RWPE1 (cell line): ENCODE measurements around the gene DAP.

ENCODE experiments used
- CTCF ChIA-PET: fragments of 350-600 bp; sonication (Branson Sonifier 250); formaldehyde crosslinking; extraction: SDS; loops from one replicate; lab custom pipeline; 2021; lab: Yijun Ruan, JAX
- POLR2A ChIA-PET: fragments of 400-600 bp; formaldehyde crosslinking; extraction: SDS; loops from one replicate; lab custom pipeline; 2020; ENCODE audit warnings: antibody characterized with exemption; ENCODE audit not compliant: low non-redundant PET; lab: Yijun Ruan, JAX
- DNase-seq: peaks from one replicate; pipeline ENCODE4 v3.0.0; 2012; ENCODE audit warnings: low spot score
- H3K27ac ChIP-seq: fragments of 450-650 bp; 2 replicates; pipeline ENCODE4 v1.5.1; 2017
- TF ChIP-seq, protein P1 (sequence below): fragments of 450-650 bp; conservative IDR thresholded peaks from 2 replicates; pipeline ENCODE4 v1.5.1; 2017; ENCODE audit warnings: low read depth, mild to moderate bottlenecking

The DAP gene

DNA sequence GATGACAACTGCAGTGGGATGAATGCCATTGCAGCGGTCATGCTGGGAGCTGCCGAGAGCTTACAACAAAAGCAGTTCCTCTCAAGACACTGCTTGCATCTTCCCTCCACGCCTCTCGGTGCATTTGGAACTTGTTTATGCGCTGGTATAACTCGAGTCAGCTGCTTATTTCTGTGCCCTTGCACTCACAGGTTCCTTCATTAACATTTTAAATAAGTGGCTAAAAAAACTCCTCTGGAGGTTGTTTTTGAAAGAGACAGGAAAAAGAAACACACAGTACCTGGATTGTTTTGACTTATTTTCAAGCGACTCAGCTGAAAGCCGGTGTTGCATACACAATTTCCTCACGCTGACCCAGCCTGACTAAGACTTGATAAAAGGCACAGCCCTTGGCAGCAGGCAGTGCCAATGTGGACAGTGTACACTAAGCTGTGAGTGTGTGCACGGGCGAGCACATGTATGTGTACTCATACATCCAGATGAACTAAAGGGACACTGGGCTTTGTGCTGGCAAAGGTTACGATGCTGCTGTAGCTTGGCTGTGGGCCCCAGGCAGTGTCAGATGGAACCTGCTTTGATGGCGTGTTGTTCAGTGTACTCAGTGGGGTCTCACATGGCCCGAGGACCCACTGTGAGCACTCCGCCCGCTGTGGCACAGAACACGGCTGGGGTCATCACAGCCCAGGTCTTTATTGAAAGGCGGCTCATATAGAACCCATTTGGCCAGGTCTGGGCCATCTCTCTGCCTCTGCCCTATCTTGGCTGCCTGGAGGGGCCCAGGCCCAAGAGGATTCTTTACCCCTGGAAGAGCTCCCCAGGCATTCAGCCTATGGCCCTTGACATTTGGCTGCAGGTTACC is 104.8 kb downstream of the DAP start:
- DNase-seq, result no peak
- H3K27ac ChIP-seq, result no peak overlapping the region
- ChIA-PET POLR2A (no interaction called here), CTCF (no interaction called here)
- TF ChIP-seq, protein P1, sequence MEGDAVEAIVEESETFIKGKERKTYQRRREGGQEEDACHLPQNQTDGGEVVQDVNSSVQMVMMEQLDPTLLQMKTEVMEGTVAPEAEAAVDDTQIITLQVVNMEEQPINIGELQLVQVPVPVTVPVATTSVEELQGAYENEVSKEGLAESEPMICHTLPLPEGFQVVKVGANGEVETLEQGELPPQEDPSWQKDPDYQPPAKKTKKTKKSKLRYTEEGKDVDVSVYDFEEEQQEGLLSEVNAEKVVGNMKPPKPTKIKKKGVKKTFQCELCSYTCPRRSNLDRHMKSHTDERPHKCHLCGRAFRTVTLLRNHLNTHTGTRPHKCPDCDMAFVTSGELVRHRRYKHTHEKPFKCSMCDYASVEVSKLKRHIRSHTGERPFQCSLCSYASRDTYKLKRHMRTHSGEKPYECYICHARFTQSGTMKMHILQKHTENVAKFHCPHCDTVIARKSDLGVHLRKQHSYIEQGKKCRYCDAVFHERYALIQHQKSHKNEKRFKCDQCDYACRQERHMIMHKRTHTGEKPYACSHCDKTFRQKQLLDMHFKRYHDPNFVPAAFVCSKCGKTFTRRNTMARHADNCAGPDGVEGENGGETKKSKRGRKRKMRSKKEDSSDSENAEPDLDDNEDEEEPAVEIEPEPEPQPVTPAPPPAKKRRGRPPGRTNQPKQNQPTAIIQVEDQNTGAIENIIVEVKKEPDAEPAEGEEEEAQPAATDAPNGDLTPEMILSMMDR, result no peak

DNA sequence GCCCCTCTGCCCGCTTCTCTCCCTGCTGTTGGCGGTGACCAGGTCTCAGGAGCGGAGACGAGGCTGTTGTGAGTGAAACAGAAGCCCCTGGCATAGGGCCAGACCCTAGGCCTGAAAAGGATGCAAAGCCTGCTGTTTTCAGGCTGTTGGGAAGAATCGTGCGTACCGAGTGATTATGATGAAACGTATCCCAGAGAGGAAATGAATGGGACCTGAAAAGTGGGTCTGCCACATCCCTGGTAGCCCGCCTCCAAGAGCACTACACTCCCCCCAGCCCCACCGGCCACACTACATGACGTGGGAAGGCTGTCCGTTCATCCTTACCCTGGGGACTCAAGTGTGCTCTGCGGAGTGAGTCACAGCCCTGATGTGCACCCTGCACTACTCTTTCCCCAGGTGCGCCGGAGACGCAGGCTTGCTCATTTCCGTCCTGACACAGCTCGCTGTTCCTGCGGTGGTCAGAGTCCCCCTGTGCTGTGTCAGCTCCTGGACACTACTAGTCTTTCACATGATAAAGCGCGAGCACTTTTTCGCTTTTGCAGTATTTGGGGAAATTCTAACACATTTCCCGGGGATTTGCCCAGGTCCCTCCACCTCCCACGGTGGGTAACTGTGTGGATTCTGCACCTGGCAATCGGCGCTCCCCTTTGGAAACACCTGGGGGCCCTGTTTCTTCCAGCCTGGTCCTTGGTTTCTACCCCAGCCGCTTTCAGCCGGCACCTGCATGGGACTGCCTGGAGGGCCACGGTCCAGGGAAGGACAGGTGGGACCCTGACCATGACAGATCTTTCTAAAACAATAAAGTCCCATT is 105.7 kb downstream of the DAP start:
- ChIA-PET CTCF (no interaction called here), POLR2A (no interaction called here)
- no peak for DNase-seq
- TF ChIP-seq, protein P1, result no peak
- H3K27ac ChIP-seq, result no peak overlapping the region

DNA sequence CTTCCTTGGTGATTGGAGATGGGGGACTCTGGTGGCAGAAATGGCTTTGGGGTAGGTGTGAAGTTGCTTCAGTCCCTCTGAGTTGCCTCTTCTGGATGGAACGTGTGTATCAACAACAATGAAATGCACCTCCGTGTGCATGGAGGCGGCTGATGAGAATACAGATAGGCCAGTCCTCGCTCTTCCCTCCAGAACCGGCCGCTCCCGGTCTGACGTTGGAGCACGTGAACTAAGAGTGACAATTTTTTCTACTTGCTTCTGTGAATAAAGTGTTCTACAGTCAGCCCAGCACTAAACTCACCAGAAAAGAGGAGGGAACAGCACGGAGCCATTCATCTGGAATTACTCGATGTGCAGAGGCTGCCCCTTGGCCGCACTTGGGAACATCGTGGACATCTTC is 106.5 kb downstream of the DAP start:
- DNase-seq, result no peak
- ChIA-PET CTCF (no interaction called here), POLR2A (no interaction called here)
- no peak overlapping the region for H3K27ac ChIP-seq
- TF ChIP-seq, protein P1, result no peak

DNA sequence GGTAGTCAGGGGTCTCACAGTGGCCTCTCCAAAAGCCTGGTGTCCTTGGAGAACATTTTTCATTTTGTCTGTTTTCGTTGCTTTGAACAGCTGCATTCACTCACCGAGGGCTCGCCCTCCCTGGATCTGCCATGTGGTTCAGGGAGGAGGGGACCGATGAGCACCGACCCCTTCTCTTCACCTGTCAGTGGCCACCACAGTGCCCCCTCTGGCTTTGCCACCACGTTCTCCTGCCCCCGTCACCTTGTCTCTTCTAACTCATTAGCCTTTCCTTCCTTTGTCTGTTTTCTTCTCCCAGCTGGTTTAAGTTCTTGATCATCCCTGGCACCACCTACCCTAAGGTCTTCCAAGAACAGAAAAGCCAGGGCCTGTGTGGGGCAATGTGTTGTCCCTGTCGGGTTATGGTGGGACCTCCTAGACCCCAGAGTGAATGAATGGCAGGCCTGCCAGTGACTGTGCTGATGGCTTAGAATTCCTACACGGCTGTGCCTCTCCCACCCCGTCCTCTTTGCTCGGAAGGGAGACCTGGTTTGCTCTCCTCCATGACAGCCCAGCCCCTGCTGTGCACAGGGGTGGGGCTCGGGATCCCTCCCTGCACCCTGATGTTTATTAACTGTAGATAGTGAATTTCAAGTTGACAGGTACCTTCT is 107.2 kb downstream of the DAP start:
- ChIA-PET POLR2A (no interaction called here), CTCF (no interaction called here)
- H3K27ac ChIP-seq, result peak overlapping the region; percentile 63
- TF ChIP-seq, protein P1, result no peak
- DNase-seq, result no peak

DNA sequence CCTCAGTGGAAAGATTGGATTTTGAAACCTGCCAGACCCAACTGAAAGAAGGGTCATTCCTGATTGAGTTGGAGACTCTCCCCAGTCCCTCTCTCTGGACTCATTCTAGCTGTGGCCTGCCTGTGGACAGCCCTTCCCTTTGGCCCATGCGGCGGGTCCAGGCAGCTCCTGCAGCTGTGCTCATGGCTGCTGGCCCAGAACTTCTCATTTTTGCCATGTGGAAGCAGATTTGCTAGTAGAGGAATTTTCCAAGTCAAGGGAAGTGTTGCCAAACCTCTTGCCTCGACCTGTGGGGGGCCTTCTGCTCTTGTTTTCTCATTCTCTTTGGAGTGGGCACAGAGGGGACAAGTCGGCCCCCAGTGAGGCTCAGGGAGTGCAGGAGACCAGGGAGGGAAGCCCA is 108.0 kb downstream of the DAP start:
- TF ChIP-seq, protein P1, result no peak
- peak overlapping the region; percentile 63 for H3K27ac ChIP-seq
- POLR2A ChIA-PET, result no interaction called here
- DNase-seq, result no peak
- CTCF ChIA-PET, result no interaction called here

DNA sequence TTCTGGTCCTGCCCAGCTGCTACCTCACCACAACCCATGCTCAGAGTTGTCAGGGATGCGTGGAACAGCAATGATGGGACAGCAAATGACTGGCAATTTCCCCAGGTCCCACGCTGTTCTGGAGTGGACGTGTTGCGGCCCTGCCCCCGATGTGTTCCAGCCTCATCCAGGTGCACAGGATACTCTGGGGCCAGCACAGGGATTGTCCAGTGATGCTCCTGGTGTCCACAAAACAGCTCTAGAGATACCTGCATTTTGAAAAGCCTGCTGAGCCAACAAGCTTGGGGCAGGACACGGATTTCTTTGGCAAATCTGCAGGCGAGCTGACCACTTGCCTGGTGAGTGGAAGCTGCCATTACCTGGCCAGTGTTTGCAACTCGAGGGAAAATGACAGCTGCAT is 108.4 kb downstream of the DAP start:
- peak overlapping the region; percentile 63 for H3K27ac ChIP-seq
- TF ChIP-seq, protein P1, result no peak
- CTCF ChIA-PET, result interaction anchor here (0.6 kb wide), 1 partner anchor 17 kb away, joined by 3 read pairs; no protein-coding TSS in a partner anchor
- POLR2A ChIA-PET, result no interaction called here
- no peak for DNase-seq
